Jurkat, Clone E6-1 (cell line): ENCODE data around the gene TMEM61.
A peak's percentile ranks its signal among the peaks of the same experiment; 100 is the strongest.

Source experiments
- DNase-seq: peaks from one replicate; pipeline ENCODE4 v3.0.0-alpha.2; 2011; ENCODE audit warnings: low read depth, low spot score
- H3K4me3 ChIP-seq: 2 replicates; pipeline ENCODE4 v1.5.1; 2011; ENCODE audit warnings: mild to moderate bottlenecking, low read length, control low read depth, moderate library complexity

TMEM61 gene

DNA sequence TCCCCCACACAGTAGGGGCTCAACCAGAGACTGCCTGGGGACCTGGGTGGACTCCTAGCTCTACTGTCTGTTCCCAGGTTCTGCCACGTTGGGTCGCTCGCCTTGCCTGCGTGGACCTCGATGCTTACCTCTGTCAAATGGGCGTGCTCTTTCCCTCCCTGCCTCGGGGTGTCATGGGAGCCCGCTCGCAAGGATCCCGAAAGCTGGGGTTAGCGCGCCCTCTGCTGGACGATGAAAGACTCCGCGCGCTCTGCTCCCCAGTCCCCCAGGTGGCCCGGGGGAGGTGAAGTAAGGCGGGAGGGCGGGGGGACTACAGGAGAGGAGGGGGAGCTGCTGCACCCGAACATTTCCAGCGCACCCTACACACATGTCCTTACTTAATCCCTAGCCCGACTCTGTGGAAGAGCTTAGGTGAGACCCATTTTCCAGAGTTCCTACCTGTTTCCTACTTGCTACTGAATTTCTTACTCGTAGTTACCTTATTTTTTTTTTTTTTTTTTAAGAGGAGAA is 16.0 kb downstream of the TMEM61 start:
- DNase-seq = peak; percentile 65
- no peak overlapping the region for H3K4me3 ChIP-seq

GRCh38 chr1:54996869-54997710 is 16.7 kb downstream of the TMEM61 start:
- no peak overlapping the region for H3K4me3 ChIP-seq

DNA sequence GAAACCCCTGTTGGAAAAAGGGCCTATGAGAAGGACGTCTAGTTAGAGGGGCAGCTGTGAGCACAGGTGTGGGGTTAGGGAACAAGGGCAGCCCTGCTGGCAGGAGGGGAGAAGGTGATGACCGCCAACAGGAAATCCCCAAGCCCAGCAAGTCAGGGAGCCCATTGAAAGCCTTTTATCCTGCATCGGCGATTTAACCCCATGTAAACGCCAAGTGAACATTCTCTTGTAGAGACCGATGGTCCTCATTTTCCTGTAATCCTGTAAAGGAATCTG is 17.2 kb downstream of the TMEM61 start:
- no peak overlapping the region for H3K4me3 ChIP-seq
- no peak for DNase-seq

More at GRCh38 chr1:54996869-54997710, 16.7 kb downstream of the TMEM61 start:
- DNase-seq = no peak

DNA sequence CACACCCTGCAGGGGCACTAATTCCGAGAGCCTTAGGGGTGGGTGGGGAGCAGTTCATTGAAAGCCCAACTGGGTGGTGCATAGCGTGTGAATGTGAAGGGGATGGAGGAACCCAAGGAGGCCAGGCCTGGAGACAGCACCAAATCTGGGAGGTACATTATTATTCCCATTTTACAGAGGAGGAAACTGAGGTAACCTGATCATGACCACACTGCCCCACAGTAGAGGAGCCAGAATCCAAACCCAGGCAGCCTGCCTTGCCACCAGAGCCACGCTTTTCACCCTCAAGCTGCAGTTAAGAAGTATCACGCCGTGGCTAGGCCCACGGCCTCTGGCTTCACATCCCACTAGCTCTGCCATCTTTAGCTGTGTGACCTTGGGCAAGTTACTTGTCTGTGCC is 17.7 kb downstream of the TMEM61 start:
- no peak for DNase-seq
- H3K4me3 ChIP-seq = no peak overlapping the region

GRCh38 chr1:54998677-54999076 is 18.2 kb downstream of the TMEM61 start, which contains the start of gene BSND:
Gene BSND, plus strand, starts transcription at chr1:54998933. Its CDS starts 254 bp downstream, at chr1:54999187.
- no peak for DNase-seq
- H3K4me3 ChIP-seq = no peak within 1 kb of the TSS

- no peak for DNase-seq
- no peak overlapping the region for H3K4me3 ChIP-seq
Observed at GRCh38 chr1:55000110-55001085, 20.0 kb downstream of the TMEM61 start.

DNA sequence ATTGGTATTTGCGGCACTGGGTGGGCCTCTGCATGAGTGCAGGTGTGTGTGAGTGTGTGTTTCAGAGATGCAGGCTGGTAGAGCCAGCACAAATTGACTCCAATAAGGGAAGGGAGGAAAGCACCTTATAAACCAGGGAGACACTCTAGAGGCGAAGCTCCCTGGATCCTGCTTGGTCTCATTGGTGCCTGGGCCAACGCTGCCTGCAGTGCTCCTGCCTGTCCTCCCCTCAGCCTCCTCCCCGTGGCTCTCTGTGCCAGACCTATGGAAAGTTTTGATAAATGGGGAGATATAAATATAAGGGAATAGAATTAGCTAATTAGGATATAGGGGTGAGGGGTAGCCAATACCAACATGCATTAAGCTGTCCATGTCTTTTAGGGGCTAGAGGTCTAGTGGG is 20.9 kb downstream of the TMEM61 start:
- DNase-seq = no peak
- no peak overlapping the region for H3K4me3 ChIP-seq

DNA sequence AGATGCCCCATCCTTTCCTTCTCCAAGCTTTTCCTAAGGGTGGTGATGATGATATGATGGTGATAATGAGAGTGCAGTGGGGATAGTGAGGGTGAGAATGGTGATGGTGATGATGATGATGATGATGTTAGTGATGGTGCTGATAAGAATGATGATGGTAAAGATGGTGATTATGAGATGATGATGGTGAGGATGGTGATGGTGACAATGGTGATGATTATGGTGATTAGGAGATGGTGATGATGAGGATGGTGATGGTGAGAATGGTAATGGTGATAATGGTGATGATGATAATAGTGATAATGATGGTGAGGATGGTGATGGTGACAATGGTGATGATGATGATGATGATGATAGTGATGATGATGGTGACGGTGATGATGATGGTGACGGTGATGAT is 22.3 kb downstream of the TMEM61 start:
- no peak overlapping the region for H3K4me3 ChIP-seq

GRCh38 chr1:55005351-55006140 is 25.1 kb downstream of the TMEM61 start:
- H3K4me3 ChIP-seq = no peak overlapping the region
- no peak for DNase-seq

More for the DNA sequence above, 22.3 kb downstream of the TMEM61 start:
- no peak for DNase-seq

DNA sequence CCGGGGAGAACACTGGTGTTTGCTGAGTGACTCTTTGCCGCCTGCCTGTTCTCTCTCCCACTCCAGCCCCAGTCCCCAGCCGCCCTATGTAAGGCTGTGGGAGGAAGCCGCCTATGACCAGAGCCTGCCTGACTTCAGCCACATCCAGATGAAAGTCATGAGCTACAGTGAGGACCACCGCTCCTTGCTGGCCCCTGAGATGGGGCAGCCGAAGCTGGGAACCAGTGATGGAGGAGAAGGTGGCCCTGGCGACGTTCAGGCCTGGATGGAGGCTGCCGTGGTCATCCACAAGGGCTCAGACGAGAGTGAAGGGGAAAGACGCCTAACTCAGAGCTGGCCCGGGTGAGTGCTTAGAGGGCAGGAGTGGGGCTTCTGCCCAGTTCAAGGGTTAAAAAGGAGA is 26.5 kb downstream of the TMEM61 start:
- no peak for DNase-seq
- H3K4me3 ChIP-seq = no peak overlapping the region

DNA sequence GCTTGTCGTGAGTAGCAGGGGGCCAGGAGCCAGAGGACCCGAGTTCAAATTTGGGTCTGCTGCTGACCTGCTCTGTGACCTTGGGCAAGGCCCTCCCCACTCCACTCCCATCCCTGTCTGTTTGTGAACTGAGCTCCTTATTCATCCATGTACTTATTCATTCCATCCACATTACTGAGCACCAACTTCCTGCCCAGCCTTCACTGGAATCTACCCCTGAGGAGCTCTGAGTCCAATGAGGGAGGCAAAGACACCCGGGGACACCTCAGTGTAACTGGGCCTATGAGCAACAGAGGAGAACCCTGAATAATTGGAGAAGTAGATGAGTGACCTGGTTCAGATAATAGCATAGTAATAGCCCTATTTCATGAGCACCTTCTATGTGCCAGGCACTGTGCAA is 27.2 kb downstream of the TMEM61 start:
- no peak for DNase-seq
- H3K4me3 ChIP-seq = no peak overlapping the region

DNA sequence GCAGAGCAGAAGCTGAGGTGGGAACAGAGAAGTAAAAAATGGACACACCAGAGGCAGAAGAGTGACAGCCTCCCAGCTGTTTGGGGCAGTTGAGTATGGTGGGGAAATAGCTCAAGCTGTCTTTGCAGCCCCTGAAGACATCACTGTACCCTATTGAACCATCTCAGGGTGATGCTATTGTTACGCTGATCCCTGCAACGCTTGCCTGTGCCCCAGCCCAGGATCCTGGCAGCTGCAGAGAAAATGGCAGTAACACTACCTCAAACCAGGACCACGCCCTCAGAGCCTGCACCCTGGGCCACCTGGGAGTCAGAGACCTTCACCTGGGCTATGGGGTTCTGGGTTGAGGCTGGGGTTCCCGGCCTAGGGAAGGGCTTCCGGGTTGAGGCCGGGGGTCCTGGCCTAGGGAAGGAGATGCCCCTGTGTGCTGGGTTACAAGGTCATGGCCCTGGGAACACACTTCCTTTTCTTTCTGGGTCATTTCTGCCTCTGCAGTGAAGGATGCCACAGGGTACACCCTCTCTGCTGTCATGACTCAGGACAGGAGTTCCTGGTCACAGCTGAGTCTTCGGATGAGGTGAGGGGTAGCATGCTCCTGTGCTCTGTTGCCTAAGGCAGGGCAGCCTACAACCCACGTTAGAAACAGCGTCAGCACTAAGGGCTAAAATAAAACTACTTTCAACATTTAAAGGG is 29.9 kb downstream of the TMEM61 start:
- no peak overlapping the region for H3K4me3 ChIP-seq
- DNase-seq = no peak

DNA sequence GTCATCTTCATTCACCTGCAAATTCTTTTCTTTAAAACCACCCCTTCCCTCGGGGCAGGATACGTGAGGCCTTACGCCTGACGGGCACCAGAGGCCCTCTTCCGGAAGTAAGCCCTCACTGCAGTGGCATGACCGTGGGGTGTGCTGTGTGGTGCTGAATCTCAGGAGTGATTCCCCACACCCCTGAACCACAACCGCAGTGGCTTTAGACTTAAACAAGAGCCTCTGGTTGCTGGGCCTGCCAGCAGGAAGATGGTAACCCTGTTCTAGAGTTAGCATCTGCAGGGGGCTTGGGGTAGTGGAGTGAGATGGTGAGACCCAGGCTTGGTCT is 30.4 kb downstream of the TMEM61 start:
- no peak overlapping the region for H3K4me3 ChIP-seq
- DNase-seq = no peak

DNA sequence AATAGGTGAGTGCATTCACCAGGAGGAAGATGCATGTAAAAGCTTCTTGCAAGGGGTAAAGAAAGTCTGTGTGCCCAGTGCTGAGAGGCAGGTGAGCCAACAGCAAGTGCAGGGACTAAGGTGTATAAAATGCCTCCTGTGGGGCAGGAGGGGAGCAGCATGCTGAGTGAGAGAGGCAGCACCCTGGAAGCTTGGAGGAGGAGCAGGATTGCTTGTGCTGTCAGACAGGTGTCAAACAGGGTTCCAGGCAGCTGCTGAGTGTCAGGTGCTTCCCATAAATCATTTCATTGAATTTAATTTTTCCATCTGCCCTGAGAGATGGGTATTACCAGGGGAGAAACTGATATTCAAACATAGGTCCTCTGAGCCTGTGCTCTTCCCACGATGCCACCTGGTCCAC is 32.2 kb downstream of the TMEM61 start:
- no peak overlapping the region for H3K4me3 ChIP-seq
- no peak for DNase-seq

GRCh38 chr1:55015123-55015522 is 34.7 kb downstream of the TMEM61 start:
- DNase-seq = no peak
- H3K4me3 ChIP-seq = no peak overlapping the region

- no peak overlapping the region for H3K4me3 ChIP-seq
- no peak for DNase-seq
Observed at GRCh38 chr1:55015731-55016620, 35.5 kb downstream of the TMEM61 start.

DNA sequence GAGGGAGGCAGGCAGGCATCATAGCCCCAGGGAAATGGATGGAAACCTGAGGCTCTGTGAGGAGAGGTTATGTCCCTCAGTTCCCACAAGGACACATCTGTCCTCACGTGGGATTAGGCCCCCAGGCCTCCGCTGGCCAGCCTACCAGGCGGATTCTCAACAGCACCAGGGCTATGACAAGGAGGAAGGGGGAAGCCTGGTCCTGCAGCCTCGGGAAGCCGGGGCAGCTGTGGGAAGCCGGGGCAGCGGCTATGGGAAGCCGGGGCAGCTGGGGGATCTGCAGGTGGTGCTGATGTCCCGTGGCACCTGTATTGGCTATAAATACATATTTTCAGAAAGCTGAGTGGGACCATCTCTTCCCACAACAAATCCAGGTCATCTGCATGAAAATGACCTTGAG is 38.0 kb downstream of the TMEM61 start:
- DNase-seq = no peak
- no peak overlapping the region for H3K4me3 ChIP-seq
